HG03039 (cell line): ENCODE measurements around the gene INPP5F.

ENCODE experiments used
- ATAC-seq: cut with Tn5 transposase; IDR thresholded peaks from one replicate; pipeline ENCODE4 v1.9.1; 2021; ENCODE audit warnings: mild to moderate bottlenecking, moderate library complexity; ENCODE audit not compliant: unreplicated experiment

The INPP5F gene

GRCh38 chr10:119812684-119813083 is 86.8 kb downstream of the INPP5F start:
- no peak for ATAC-seq

GRCh38 chr10:119815671-119816070 is 89.8 kb downstream of the INPP5F start:
- ATAC-seq, result no peak

- ATAC-seq, result no peak
Observed at GRCh38 chr10:119817991-119818888, 92.4 kb downstream of the INPP5F start.

- no peak for ATAC-seq
Observed at GRCh38 chr10:119818889-119819270, 93.0 kb downstream of the INPP5F start.

- no peak for ATAC-seq
Observed at GRCh38 chr10:119821182-119821581, 95.3 kb downstream of the INPP5F start.

GRCh38 chr10:119824299-119824698 is 98.4 kb downstream of the INPP5F start:
- ATAC-seq, result no peak

GRCh38 chr10:119826771-119827170 is 100.9 kb downstream of the INPP5F start:
- no peak for ATAC-seq

- no peak for ATAC-seq
Observed at GRCh38 chr10:119827430-119827829, 101.6 kb downstream of the INPP5F start.

GRCh38 chr10:119829429-119829828 is 103.6 kb downstream of the INPP5F start:
- ATAC-seq, result no peak

- no peak for ATAC-seq
Observed at GRCh38 chr10:119830851-119831250, 105.0 kb downstream of the INPP5F start.

- no peak for ATAC-seq
Observed at GRCh38 chr10:119831656-119832055, 105.8 kb downstream of the INPP5F start.

- ATAC-seq, result no peak
Observed at GRCh38 chr10:119832951-119833350, 107.1 kb downstream of the INPP5F start.

GRCh38 chr10:119834188-119834587 is 108.3 kb downstream of the INPP5F start:
- no peak for ATAC-seq

- ATAC-seq, result no peak
Observed at GRCh38 chr10:119845656-119846055, 119.8 kb downstream of the INPP5F start.

GRCh38 chr10:119849031-119849789 is 123.4 kb downstream of the INPP5F start:
- ATAC-seq, result no peak

GRCh38 chr10:119849944-119850343 is 124.1 kb downstream of the INPP5F start:
- ATAC-seq, result no peak

- ATAC-seq, result no peak
Observed at GRCh38 chr10:119852277-119852676, 126.4 kb downstream of the INPP5F start.

- ATAC-seq, result no peak
Observed at GRCh38 chr10:119852822-119853221, 127.0 kb downstream of the INPP5F start.

GRCh38 chr10:119853574-119853973 is 127.7 kb downstream of the INPP5F start:
- no peak for ATAC-seq

- ATAC-seq, result no peak
Observed at GRCh38 chr10:119858063-119858462, 132.2 kb downstream of the INPP5F start.

GRCh38 chr10:119859420-119860258 is 133.8 kb downstream of the INPP5F start:
- no peak for ATAC-seq
